K562 (cell line): ENCODE results near the gene MCM3. TPM values are rescaled to one million over a fixed set of nuclear protein-coding genes. Genes with fewer than 3 reads are reported as not detected.

Experiments
- ADNP ChIP-seq: fragments of 200-800 bp; sonication (Bioruptor generic); IDR thresholded peaks from 2 replicates; pipeline ENCODE4 v1.6.1; 2016; ENCODE audit warnings: missing genetic modification characterization, missing compliant biosample characterization
- ARHGAP35 ChIP-seq: fragments of 450-650 bp; IDR thresholded peaks from 2 replicates; pipeline ENCODE4 v1.6.1; 2018; ENCODE audit not compliant: partially characterized antibody
- BCL6 ChIP-seq: fragments of 250-450 bp; sonication (Bioruptor Pico); IDR thresholded peaks from 2 replicates; pipeline ENCODE4 v1.4.0; 2020
- C11orf30 ChIP-seq: fragments of 450-650 bp; IDR thresholded peaks from 2 replicates; pipeline ENCODE4 v1.6.1; 2016; ENCODE audit warnings: low read depth, mild to moderate bottlenecking
- CBX5 ChIP-seq: IDR thresholded peaks from 2 replicates; pipeline ENCODE4 v1.6.1; 2014; ENCODE audit warnings: low read depth, borderline replicate concordance
- CHD4 ChIP-seq: fragments of 200-600 bp; sonication (generic); IDR thresholded peaks from 3 replicates; pipeline ENCODE4 v1.6.1; 2012; ENCODE audit warnings: low read depth, mild to moderate bottlenecking, mixed read lengths, low read length, inconsistent platforms; ENCODE audit not compliant: insufficient read depth, insufficient replicate concordance, poor library complexity, severe bottlenecking
- GABPB1 ChIP-seq: sonication (generic); formaldehyde crosslinking; IDR thresholded peaks from 2 replicates; pipeline ENCODE4 v1.8.0; 2022; ENCODE audit warnings: mild to moderate bottlenecking, missing genetic modification reagents
- KDM1A ChIP-seq, 2 experiments: fragments of 450-650 bp; IDR thresholded peaks; 2 replicates each; pipeline ENCODE4 v1.6.1; 2016; ENCODE audit warnings: mild to moderate bottlenecking in 2 of 2
- MEF2A ChIP-seq: IDR thresholded peaks from 2 replicates; pipeline ENCODE4 v1.6.1; 2011; ENCODE audit warnings: low read depth, mild to moderate bottlenecking, low read length, moderate library complexity; ENCODE audit not compliant: control insufficient read depth
- MYNN ChIP-seq, 2 experiments: sonication (generic); formaldehyde crosslinking in 1 of 2; IDR thresholded peaks; 2 replicates each; pipeline versions ENCODE4 v1.5.0 to v1.6.1; 2016 to 2020; ENCODE audit warnings: antibody characterized with exemption in 1 of 2, missing genetic modification reagents in 1 of 2
- NR1H2 ChIP-seq: sonication (generic); formaldehyde crosslinking; IDR thresholded peaks from 2 replicates; pipeline ENCODE4 v1.4.0; 2020; ENCODE audit warnings: mild to moderate bottlenecking, missing genetic modification reagents
- POU5F1 ChIP-seq: fragments of 150-350 bp; IDR thresholded peaks from 2 replicates; pipeline ENCODE4 v1.6.1; 2014; ENCODE audit warnings: borderline replicate concordance, low read length, low read depth, mild to moderate bottlenecking; ENCODE audit not compliant: partially characterized antibody
- RBFOX2 ChIP-seq: fragments of 200-400 bp; formaldehyde crosslinking; IDR thresholded peaks from 2 replicates; pipeline ENCODE4 v1.6.1; 2017; ENCODE audit warnings: low read depth, mild to moderate bottlenecking, low read length, moderate library complexity
- RHOXF2B ChIP-seq: fragments of 250-450 bp; sonication (Bioruptor Pico); conservative IDR thresholded peaks from 2 replicates; pipeline ENCODE4 v1.5.1; 2021
- SIX5 ChIP-seq, 2 experiments: IDR thresholded peaks; 2 replicates each; pipeline ENCODE4 v1.6.1; 2011; ENCODE audit warnings: low read length in 2 of 2, borderline replicate concordance in 1 of 2, low read depth in 1 of 2, mild to moderate bottlenecking in 1 of 2, moderate library complexity in 1 of 2; ENCODE audit not compliant: insufficient read depth in 1 of 2
- SP2 ChIP-seq: IDR thresholded peaks from 2 replicates; pipeline ENCODE4 v1.6.1; 2011; ENCODE audit warnings: mild to moderate bottlenecking, low read depth, low read length, moderate library complexity; ENCODE audit not compliant: poor library complexity, severe bottlenecking; ENCODE audit errors: extremely low read depth
- SREBF1 ChIP-seq: fragments of 150-350 bp; IDR thresholded peaks from 2 replicates; pipeline ENCODE4 v1.6.1; 2014; ENCODE audit warnings: antibody characterized with exemption, low read depth, low read length, borderline replicate concordance
- SRSF9 ChIP-seq: fragments of 200-400 bp; formaldehyde crosslinking; IDR thresholded peaks from 2 replicates; pipeline ENCODE4 v1.6.1; 2017; ENCODE audit warnings: low read depth, low read length, borderline replicate concordance
- STAT5B ChIP-seq: fragments of 250-450 bp; sonication (Bioruptor Pico); IDR thresholded peaks from 2 replicates; pipeline ENCODE4 v1.8.0; 2021; ENCODE audit warnings: mild to moderate bottlenecking, inconsistent platforms
- TBP ChIP-seq: optimal IDR thresholded peaks from 2 replicates; pipeline ENCODE3; 2011; ENCODE audit warnings: low read depth, low read length, improper control_type of control experiment
- ZBTB17 ChIP-seq: fragments of 450-650 bp; formaldehyde crosslinking; IDR thresholded peaks from 2 replicates; pipeline ENCODE4 v1.4.0; 2020; ENCODE audit warnings: mild to moderate bottlenecking
- ZNF253 ChIP-seq: fragments of 250-450 bp; sonication (Bioruptor Pico); conservative IDR thresholded peaks from 2 replicates; pipeline ENCODE4 v1.6.1; 2021; ENCODE audit warnings: mild to moderate bottlenecking
- ZNF57 ChIP-seq: fragments of 450-650 bp; formaldehyde crosslinking; IDR thresholded peaks from 2 replicates; pipeline ENCODE4 v1.4.0; 2020; ENCODE audit warnings: mild to moderate bottlenecking, moderate library complexity
- polyA plus RNA-seq, 8 experiments: library from polyadenylated mRNA; depleted of rRNA in 4 of 8; stranded (reverse) in 5 of 8; unstranded in 3 of 8; fragments of >200 nt; fragmentation: Nextera tagmentation in 2 of 8; fragmentation: Illumina TruSeq in 1 of 8; extraction: Ambion mirVana in 2 of 8; extraction: Trizol in 1 of 8; gene quantifications; 2 replicates each; pipeline versions ENCODE4 v1.2.1 to v1.2.3, GENCODE V29; 2011 to 2014; ENCODE audit warnings: inconsistent platforms in 1 of 8, missing spikeins in 1 of 8
- total RNA-seq, 7 experiments: library from RNA; depleted of rRNA in 6 of 7; stranded (reverse); fragments of >200 nt in 6 of 7; fragmentation: Illumina TruSeq in 2 of 7; extraction: Trizol in 2 of 7; gene quantifications; 2 replicates each; pipeline versions ENCODE4 v1.2.1 to v1.2.3, GENCODE V29; 2011 to 2021; ENCODE audit warnings: low replicate concordance in 1 of 7
- TF ChIP-seq, protein P1 (sequence below): fragments of 250-450 bp; sonication (Bioruptor Pico); IDR thresholded peaks from 2 replicates; pipeline ENCODE4 v1.8.0; 2021; ENCODE audit warnings: moderate library complexity, mild to moderate bottlenecking, inconsistent platforms
- TF ChIP-seq, protein P2 (sequence below), 2 experiments: fragments of 450-650 bp in 1 of 2; sonication (generic) in 1 of 2; formaldehyde crosslinking in 1 of 2; IDR thresholded peaks in 1 of 2; conservative IDR thresholded peaks in 1 of 2; 2 replicates each; pipeline versions ENCODE4 v1.6.1 to v1.8.1; 2016 to 2023; ENCODE audit warnings: mild to moderate bottlenecking in 2 of 2, moderate library complexity in 2 of 2, inconsistent platforms in 1 of 2, missing genetic modification reagents in 1 of 2
- TF ChIP-seq, protein P3 (sequence below): sonication (generic); formaldehyde crosslinking; IDR thresholded peaks from 2 replicates; pipeline ENCODE4 v1.8.0; 2022; ENCODE audit warnings: mild to moderate bottlenecking, missing genetic modification reagents

The MCM3 gene
- total and polyA plus RNA-seq, 9 of the 15 experiments (the other 6 are each of a cell fraction or from before 2014, with no cell fraction given), result 76.1 to 270 (median 250) TPM

DNA sequence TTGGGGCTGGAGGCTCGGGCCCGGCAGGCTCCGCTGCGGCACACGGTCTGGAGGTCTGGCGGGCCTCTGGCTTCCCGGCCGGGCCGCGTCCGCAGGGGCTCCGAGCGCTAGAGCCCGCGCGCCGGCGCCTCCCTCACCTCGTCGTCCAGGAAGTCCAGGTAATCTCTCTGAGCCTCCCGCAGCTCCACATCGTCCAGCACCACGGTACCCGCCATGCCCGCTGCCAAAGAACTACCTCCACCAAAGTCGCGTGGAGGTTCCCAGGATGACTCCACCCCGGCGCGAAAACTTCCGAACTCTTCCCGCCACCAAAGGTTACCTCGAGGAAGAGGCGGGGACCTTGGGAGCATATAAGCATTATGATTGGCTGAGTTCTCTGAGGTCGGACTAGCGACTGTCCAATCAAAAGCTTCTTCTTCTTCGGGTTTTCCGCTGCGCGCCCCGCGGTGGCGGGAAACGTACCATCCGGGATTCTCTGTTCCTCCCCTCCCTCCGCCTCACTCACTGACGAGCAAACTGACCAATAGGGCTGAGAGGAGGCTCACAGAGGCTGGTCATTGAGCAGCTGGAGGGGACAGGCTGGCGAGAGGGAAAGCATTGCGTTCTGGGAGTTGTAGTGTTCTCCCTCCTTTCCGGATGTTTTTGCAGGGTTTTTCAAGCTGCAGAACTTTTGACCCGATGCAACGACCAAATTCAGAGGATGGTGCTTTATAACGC, at the start of gene MCM3 (continued):
- TF ChIP-seq, protein P1, sequence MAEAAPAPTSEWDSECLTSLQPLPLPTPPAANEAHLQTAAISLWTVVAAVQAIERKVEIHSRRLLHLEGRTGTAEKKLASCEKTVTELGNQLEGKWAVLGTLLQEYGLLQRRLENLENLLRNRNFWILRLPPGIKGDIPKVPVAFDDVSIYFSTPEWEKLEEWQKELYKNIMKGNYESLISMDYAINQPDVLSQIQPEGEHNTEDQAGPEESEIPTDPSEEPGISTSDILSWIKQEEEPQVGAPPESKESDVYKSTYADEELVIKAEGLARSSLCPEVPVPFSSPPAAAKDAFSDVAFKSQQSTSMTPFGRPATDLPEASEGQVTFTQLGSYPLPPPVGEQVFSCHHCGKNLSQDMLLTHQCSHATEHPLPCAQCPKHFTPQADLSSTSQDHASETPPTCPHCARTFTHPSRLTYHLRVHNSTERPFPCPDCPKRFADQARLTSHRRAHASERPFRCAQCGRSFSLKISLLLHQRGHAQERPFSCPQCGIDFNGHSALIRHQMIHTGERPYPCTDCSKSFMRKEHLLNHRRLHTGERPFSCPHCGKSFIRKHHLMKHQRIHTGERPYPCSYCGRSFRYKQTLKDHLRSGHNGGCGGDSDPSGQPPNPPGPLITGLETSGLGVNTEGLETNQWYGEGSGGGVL (CRISPR knock-in tag), result no peak
- TF ChIP-seq RHOXF2B (CRISPR knock-in tag) (no peak), RBFOX2 (peak; percentile 97), C11orf30 (peak; percentile 38; the same call in 1 of the 2 replicates), SRSF9 (no peak), BCL6 (no peak), SREBF1 (no peak), GABPB1 (CRISPR knock-in tag) (peak; percentile 84; the same call in 1 of the 2 replicates), ARHGAP35 (no peak), MYNN (IDR thresholded peaks at IDR 0.05) (no peak), MYNN (CRISPR knock-in tag; IDR thresholded peaks at IDR 0.05) (no peak), ZNF253 (no peak), SIX5 (IDR thresholded peaks at IDR 0.05; ENCODE audit: borderline replicate concordance in 1 of 2, insufficient read depth in 1 of 2, low read depth in 1 of 2, low read length in 2 of 2) (peak; percentile 61 to 68; a peak in 3 of 4 replicates), MEF2A (no peak), KDM1A (IDR thresholded peaks at IDR 0.05) (no peak), POU5F1 (peak; percentile 53), SP2 (peak; percentile 58), CBX5 (no peak), STAT5B (CRISPR knock-in tag) (no peak), NR1H2 (CRISPR knock-in tag) (no peak), CHD4 (no peak), ZBTB17 (CRISPR knock-in tag) (no peak), TBP (peak; percentile 89), ZNF57 (no peak), ADNP (tag) (no peak)
- TF ChIP-seq, protein P2, sequence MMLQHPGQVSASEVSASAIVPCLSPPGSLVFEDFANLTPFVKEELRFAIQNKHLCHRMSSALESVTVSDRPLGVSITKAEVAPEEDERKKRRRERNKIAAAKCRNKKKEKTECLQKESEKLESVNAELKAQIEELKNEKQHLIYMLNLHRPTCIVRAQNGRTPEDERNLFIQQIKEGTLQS (IDR thresholded peaks at IDR 0.05), result no peak; the same call in none of the 2 replicates
- TF ChIP-seq, protein P2 (CRISPR knock-in tag; conservative IDR thresholded peaks at IDR 0.05), result no peak; the same call in 1 of the 2 replicates
- TF ChIP-seq, protein P3, sequence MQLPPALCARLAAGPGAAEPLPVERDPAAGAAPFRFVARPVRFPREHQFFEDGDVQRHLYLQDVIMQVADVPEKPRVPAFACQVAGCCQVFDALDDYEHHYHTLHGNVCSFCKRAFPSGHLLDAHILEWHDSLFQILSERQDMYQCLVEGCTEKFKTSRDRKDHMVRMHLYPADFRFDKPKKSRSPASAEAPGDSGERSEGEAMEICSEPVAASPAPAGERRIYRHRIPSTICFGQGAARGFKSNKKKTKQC, result peak; percentile 96
